Hepatocyte (in vitro differentiated cells): Measurements from ENCODE around the gene PLPPR1.

Experiments
- CTCF ChIP-seq: fragments of 200-600 bp; sonication (generic); IDR thresholded peaks from 2 replicates; pipeline ENCODE4 v1.5.1; 2016; ENCODE audit warnings: antibody characterized with exemption, mild to moderate bottlenecking; ENCODE audit not compliant: poor library complexity
- EZH2phosphoT487 ChIP-seq: fragments of 200-600 bp; sonication (generic); IDR thresholded peaks from one replicate; pipeline ENCODE4 v1.6.1; 2018; ENCODE audit warnings: antibody characterized with exemption, mild to moderate bottlenecking, low read depth, moderate library complexity; ENCODE audit not compliant: unreplicated experiment, severe bottlenecking

GRCh38 chr9:101356619-101357018, 328.1 kb downstream of the PLPPR1 start:
- no peak for TF ChIP-seq CTCF
- TF ChIP-seq EZH2phosphoT487 = no peak
